HG02852 (cell line): ENCODE measurements around the gene PIAS4.

ENCODE experiments used
- ATAC-seq: cut with Tn5 transposase; IDR thresholded peaks from one replicate; pipeline ENCODE4 v1.9.1; 2021; ENCODE audit warnings: mild to moderate bottlenecking, moderate library complexity; ENCODE audit not compliant: unreplicated experiment

The PIAS4 gene

GRCh38 chr19:4057931-4058692, 50.6 kb downstream of the PIAS4 start:
- ATAC-seq: no peak

DNA sequence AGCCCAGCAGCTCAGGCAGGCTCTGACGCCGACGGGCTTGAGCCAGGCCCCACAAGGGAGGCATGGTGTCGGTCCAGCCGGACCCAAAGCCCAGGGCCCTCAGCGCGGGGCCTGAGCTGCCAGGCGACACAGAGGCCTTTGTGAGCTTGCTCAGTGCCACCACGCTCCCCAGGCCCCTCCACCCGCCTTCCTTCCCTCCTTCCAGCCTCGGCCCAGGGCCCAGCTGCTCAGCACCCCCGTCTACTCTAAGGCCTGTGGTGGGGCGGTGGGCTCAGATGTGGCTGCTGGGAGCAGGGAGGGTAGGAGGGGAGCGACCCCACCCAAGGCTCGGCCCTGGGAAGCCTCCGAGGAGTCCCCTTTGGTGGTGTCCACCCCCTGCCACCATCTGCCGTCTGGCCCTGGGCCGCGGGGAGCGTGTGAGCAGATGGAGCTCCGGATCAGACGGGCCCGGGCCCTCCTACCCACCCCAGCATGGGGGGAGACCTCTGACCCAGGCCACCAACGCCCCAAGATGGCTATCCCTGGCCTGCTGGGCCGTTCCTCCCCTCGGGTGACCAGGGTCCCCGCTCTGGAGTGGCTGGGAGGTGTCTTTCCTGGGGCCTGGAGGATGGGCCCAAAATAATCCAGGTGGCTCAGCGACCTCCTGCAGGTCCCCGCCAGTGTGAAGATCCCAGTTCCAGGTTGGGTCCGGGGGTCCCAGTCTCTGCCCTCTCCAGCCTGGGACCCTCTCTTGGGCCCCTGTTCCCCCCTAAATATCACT, 51.3 kb downstream of the PIAS4 start:
- no peak for ATAC-seq

- no peak for ATAC-seq
These were observed 51.9 kb downstream of the PIAS4 start for GRCh38 chr19:4059453-4059871.

DNA sequence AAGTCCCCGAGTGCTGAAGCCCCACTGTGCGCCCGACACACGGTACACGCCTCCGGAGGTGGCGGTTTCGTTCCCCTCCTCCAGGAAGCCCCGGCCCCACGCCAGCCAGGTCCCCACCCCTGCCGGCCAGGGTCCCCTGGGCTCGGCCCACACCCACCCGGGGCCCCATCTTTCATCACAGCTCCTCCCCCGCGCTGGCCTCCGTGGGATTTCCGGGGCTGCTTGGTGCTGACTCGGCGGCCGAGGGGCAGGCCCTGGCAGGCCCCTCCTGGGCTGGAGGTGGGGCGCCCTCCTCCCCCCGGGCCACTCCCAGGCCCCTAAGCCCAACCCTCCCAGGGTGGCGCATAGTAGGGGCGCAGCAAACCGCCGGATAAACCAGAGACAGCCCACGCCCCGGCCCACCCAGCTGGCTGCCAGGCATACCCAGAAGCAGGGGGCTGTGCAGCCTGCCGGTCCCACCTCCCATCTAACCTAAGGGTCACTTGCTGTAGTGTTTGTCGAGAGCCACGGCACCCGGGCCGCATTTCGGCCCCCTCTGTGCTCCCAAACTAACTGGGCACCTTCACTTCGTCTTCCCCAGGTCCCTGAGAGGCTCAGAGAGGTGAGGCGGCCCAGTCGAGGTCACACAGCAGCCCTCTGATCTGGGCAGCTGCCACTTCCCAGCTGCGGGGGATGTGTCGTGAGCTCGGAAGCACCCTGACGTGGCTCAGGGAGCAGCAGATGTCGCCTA, 52.5 kb downstream of the PIAS4 start:
- ATAC-seq: no peak

DNA sequence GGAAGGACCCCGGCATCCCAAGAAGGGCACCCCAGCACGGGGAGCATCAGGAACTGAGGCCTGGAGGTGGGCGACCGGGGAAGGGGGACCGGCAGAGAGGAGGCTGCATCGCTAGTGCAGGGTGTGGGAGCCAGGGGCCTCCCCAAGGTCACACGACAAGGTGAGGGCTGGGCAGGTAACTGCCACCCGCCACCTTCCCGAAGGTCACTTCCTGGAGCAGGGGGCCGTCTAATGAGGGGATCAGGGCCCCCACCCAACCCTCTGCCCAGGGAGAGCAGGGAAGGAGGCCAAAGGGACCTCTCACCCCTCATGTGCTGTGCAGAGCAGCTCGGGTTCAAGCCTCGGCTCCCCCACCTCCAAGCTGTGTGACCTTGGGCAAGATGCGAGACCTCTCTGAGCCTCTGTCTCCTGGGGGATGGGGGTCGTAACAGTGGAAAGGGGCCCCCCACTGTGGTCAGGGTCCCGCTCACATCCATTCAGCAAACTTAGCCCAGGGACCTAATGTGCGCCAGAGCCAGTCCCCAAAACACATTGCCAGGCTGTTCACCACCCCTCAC, 53.2 kb downstream of the PIAS4 start:
- ATAC-seq: no peak

DNA sequence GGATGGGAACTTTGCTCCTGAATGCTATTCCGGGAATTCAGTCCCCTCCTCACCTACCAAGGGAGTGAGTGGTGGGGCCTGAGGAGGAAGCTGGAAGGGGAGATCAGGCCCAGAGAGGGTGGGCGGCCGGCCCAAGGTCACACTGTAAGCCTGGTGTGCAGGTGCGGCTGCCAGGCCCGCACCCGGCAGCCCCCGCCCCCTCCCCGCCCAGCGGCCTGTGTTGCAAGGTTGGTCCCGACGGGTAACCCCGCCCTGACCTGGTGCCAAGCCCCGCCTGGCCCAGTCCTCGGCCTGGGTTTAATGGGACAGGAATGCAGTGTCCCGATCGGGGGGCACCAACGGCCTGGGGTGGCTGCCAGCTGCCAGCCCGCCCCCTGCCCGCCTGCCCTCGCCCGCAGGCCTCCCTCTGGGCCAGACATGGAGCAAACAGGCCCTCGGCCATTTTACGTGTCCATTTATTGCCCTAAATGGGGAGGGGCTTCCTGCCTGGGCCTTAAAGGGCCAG, 53.7 kb downstream of the PIAS4 start:
- ATAC-seq: no peak

DNA sequence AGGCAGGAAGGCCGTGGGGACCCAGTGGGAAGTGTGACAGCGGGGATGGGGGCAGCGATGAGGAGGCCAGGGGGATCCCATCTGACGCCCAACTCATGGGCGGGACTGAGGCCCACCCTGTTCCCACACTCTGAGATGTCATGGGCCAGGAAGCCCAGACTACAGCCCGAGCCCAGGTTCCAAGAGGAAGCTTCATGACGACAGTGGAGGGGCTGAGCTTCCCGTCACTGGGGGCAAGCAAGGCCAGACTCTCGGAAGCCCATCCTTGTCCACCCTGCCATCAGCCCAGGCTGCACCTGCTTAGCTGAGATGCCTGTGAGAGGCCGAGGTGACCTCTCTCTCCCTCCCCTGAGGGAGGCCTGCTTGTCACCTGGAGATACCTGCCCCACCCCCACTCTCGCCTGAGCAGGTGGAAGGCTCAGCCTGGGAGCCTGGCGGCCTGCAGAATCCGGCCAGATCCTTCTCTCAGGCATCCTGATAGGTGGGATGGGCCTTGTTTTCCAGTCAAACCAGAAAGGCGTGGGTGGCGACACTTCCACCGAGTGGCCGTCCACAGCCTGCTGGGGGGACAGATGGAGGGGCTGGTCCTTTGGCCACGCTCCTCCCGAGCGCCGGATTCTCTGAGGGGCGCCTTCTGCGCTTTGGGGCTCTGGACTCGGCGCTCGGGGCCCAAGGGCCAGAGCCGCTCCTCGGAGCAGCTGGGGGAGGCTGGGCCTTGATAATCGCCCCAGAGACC, 54.3 kb downstream of the PIAS4 start:
- no peak for ATAC-seq

DNA sequence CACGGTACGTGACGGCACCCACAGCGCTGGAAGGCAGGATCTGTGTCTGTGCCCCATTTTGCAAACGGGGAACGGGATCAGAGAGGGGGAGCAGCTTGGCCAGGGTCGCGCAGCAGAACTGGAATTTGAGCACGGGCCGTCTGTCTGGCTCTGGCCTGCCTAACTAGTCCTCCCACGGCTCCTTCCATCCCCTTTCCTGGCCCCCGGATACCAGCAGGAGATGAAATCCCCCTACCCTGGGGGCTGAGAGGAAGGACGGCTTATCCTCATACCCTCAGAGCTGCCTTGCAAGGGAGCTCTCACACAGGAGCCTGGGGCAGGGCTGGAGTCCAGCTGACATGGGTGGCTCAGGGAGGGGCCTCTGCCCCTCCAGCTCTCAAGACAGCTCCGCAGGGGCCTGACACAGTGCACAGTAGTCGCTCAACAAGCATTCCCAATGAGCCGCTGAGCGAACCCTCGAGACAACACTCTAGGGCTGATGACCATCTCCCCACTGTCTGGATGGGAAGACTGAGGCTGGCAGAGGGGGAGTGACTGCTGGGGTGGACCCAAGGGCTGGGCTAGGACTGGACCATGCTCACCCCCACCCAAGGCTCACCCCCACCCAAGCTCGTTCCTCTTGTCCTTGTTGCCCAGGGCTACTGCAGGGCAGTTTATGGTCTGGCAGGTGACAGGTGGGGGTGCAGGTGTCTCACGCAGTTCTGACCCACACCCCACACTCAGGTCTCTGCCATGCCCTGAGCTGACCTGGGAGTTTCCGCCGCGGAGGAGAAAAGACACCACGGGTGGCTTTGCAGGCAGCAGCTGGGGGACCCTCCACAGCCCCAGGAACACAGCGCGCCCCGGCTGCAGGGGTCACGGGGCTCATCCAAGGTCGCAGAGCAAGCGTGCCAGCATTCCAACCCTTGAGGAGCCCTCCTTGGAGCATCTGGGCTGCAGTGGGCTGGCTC, 55.2 kb downstream of the PIAS4 start:
- ATAC-seq: no peak

DNA sequence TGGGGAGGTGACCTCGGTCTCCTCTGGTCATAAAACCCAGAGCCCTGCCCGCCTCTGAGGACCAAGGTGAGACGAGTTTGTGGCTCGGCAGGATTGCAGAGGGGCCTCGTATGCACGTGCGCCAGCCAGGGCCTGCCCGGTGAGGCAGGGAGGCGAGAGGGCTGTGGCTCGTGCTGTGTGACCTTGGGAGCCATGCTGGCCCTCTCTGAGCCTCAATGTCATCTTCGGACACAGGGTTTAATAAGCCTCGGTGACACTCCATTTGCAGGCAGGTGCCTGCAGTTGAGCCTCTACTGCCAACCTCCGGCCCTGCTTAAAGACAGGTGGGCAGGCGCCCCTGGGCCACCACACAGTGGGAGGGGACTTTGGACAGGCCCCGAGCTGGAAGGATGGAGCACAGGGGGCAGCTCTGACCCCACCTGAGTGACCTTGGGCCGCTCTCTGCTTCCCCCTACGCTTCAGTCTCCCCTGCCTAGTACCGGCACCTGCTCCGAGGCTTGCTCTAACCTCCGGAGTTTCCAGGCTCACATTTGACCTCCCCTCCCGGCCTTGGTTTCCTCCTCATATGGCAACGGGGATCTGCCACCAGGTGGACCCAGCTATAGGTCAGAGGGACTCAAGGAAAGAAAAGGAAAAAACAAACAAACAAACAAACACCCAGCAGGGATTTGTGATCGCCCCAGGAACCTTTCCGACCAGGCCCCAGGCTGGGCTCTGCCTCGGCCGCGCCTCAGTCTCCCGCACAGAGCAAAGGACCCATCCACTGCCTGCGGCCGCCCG, 56.0 kb downstream of the PIAS4 start:
- no peak for ATAC-seq

GRCh38 chr19:4064149-4064495, 56.6 kb downstream of the PIAS4 start:
- ATAC-seq: no peak

DNA sequence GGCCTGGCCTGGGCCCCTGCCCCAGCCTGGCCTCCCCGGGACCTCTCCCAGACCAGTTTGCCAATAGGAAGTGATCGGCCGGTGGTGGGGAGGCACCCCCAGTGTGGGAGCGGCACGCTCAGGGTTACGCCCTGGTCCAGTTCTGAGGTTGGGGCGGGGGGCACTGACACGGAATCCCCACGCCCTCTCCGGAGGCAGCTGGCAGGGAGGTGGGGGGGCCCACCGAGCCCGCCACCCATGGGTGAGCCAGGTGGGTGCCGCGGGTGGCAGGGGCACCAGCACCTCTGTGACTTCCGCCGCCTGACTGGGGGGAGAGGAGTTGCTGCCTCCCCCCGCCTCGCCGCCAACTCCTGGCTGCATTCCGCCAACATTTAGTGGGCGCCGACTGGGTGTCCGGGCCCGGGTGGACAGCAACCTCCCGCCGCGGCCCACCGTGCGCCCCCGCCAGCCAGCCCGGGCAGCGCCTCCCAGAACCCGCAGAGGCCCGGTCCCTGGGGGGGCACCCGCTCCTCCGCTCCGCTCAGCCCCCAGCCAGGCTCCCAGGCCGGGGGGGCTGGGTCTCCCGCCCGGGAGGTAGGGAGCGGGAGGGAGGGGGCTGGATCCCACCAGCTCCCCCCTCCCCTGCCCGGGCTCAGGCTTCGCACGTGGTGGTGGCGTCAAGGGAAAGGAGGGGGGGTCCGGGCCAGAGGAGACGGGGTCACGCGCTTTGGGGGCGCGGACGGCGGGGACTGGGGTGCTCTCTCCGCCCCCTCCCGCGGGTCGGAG, 57.1 kb downstream of the PIAS4 start:
- no peak for ATAC-seq

GRCh38 chr19:4065430-4066175, 58.1 kb downstream of the PIAS4 start:
- peak; percentile 66 for ATAC-seq

DNA sequence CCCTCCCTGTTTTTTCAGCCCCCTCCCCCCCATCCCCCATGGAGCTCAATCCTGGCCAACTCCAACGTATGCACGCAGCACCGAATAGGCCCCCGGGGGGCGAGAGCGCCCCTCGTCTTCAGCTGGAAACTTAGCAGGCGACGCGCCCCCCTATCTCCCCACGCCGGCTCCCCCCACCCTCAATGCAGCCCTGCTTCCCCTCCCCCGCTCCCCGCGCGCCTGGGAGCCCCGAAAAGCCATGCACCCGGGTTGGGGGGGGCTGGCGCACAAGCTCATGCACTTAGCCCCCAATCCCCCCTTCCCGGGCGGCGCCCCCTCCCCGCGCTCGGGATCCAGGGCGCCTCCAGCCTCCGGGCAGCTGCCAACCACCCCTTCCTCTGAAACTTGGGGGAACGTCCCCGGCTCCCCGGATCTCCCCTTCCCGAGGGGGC, 58.7 kb downstream of the PIAS4 start:
- no peak for ATAC-seq

DNA sequence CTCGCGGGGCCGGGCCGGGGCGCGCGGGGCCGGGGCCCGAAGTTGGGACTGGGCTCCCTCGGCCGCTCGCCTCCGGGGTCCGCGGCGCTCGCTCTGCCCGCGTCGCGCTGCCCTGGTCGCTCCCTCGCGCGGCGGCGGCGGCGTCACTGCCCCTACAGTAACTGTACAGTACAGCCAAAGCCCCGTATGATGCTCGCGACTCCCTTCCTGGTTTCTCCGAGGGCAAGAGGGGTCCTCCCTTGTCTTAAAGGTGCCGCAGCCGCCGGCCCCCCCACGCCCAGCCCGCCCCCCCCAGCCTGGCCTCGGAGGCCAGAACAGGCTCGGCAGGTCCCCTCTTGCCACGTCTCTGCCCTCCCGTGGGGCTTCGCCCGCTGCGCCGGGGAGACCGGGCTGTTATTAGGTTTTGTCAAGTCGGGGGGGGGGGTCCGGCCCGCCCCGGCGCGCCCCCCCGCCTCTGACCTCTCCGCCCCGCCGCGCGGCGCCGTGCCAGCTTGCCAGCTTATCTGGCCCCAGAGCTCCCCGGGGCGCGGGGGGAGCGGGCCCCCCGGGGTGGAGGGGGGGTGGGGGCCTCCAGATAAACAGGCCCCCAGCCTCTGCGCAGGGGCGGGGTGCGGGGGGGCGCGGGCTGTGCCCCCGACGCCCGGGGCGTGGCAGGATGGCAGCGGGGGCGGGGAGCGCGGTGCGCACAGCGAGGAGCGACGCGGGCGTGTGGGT, 59.3 kb downstream of the PIAS4 start, which contains the start of gene ZBTB7A:
ZBTB7A (minus strand) TSS at position 218 of the 714 bp plus-strand sequence. CDS start 11,667 bp downstream, outside the sequence.
- no peak for ATAC-seq

- ATAC-seq: no peak
These were observed 60.0 kb downstream of the PIAS4 start for GRCh38 chr19:4067396-4068046.
